Neuronal stem cell (in vitro differentiated cells): Measurements from ENCODE around the gene SYNDIG1.

ENCODE experiments used
- DNase-seq: peaks from one replicate; pipeline ENCODE4 v3.0.0-alpha.2; 2013; ENCODE audit warnings: low spot score
- H2AFZ ChIP-seq: one replicate; pipeline ENCODE4 v1.6.1; 2013; ENCODE audit warnings: mild to moderate bottlenecking, low read length, inconsistent platforms
- H2AK5ac ChIP-seq: 2 replicates; pipeline ENCODE4 v1.6.1; 2013; ENCODE audit warnings: low read depth, mild to moderate bottlenecking, inconsistent platforms, low read length, moderate library complexity, mixed read lengths
- H2BK120ac ChIP-seq: 2 replicates; pipeline ENCODE4 v1.6.1; 2013; ENCODE audit warnings: low read depth, mild to moderate bottlenecking, inconsistent platforms, low read length, moderate library complexity, mixed read lengths
- H2BK12ac ChIP-seq: one replicate; pipeline ENCODE4 v1.6.1; 2013; ENCODE audit warnings: low read length, inconsistent platforms
- H2BK15ac ChIP-seq: 2 replicates; pipeline ENCODE4 v1.6.1; 2013; ENCODE audit warnings: mild to moderate bottlenecking, low read length, inconsistent platforms, mixed read lengths
- H2BK5ac ChIP-seq: one replicate; pipeline ENCODE4 v1.6.1; 2013; ENCODE audit warnings: inconsistent platforms, mild to moderate bottlenecking, low read length, moderate library complexity
- H3K14ac ChIP-seq: one replicate; pipeline ENCODE4 v1.6.1; 2013; ENCODE audit warnings: low read length, inconsistent platforms
- H3K18ac ChIP-seq: 2 replicates; pipeline ENCODE4 v1.6.1; 2013; ENCODE audit warnings: low read length, inconsistent platforms
- H3K23ac ChIP-seq: 2 replicates; pipeline ENCODE4 v1.6.1; 2013; ENCODE audit warnings: low read depth, mild to moderate bottlenecking, mixed read lengths, low read length, inconsistent platforms; ENCODE audit not compliant: poor library complexity
- H3K27ac ChIP-seq: replicated peaks from 3 replicates; pipeline ENCODE4 v1.5.1; 2013; ENCODE audit warnings: low read length, inconsistent platforms
- H3K27me3 ChIP-seq, 3 experiments: 2 replicates each; pipeline ENCODE4 v1.6.1; 2013; ENCODE audit warnings: low read length in 3 of 3, mild to moderate bottlenecking in 2 of 3, inconsistent platforms in 1 of 3, low read depth in 1 of 3, mixed read lengths in 1 of 3, moderate library complexity in 1 of 3; ENCODE audit not compliant: control insufficient read depth in 3 of 3, insufficient read depth in 3 of 3
- H3K36me3 ChIP-seq, 2 donors: replicated peaks in 1 of 2; 2 replicates each; pipeline ENCODE4 v1.6.1; 2013; ENCODE audit warnings: low read length in 2 of 2; ENCODE audit not compliant: control insufficient read depth in 2 of 2, insufficient read depth in 2 of 2
- H3K4ac ChIP-seq: 2 replicates; pipeline ENCODE4 v1.6.1; 2013; ENCODE audit warnings: inconsistent platforms, mild to moderate bottlenecking, low read length, moderate library complexity
- H3K4me1 ChIP-seq, 2 donors: 1 replicate in 1 of 2; 2 replicates in 1 of 2; pipeline ENCODE4 v1.6.1; 2013; ENCODE audit warnings: low read length in 2 of 2, low read depth in 1 of 2; ENCODE audit not compliant: control insufficient read depth in 2 of 2, insufficient read depth in 1 of 2
- H3K4me2 ChIP-seq: one replicate; pipeline ENCODE4 v1.6.1; 2013; ENCODE audit warnings: mild to moderate bottlenecking, low read length, inconsistent platforms; ENCODE audit not compliant: insufficient read depth, poor library complexity, severe bottlenecking
- H3K4me3 ChIP-seq, 2 donors: 2 replicates each; pipeline ENCODE4 v1.5.1; 2013; ENCODE audit warnings: low read length in 2 of 2, mild to moderate bottlenecking in 2 of 2, inconsistent platforms in 1 of 2, moderate library complexity in 1 of 2
- H3K79me1 ChIP-seq: one replicate; pipeline ENCODE4 v1.6.1; 2013; ENCODE audit warnings: low read depth, mild to moderate bottlenecking, inconsistent platforms, low read length, moderate library complexity
- H3K9ac ChIP-seq: one replicate; pipeline ENCODE4 v1.6.1; 2013; ENCODE audit warnings: mild to moderate bottlenecking, low read depth, low read length, inconsistent platforms; ENCODE audit not compliant: poor library complexity
- H3K9me3 ChIP-seq, 2 donors: replicated peaks in 1 of 2; 2 replicates each; pipeline versions ENCODE3 to v1.6.1; 2013; ENCODE audit warnings: low read length in 2 of 2, mild to moderate bottlenecking in 2 of 2, inconsistent platforms in 1 of 2, low read depth in 1 of 2, mixed read lengths in 1 of 2, moderate library complexity in 1 of 2; ENCODE audit not compliant: control insufficient read depth in 2 of 2, insufficient read depth in 1 of 2
- H4K8ac ChIP-seq: one replicate; pipeline ENCODE4 v1.6.1; 2013; ENCODE audit warnings: low read depth, mild to moderate bottlenecking, inconsistent platforms, low read length, moderate library complexity
- H4K91ac ChIP-seq: one replicate; pipeline ENCODE4 v1.6.1; 2013; ENCODE audit warnings: low read length, low read depth, mild to moderate bottlenecking, inconsistent platforms; ENCODE audit not compliant: poor library complexity
- WGBS, 2 donors: extraction: QIAGEN DNeasy Blood & Tissue Kit; methylation state at CpG; one replicate each; pipeline ENCODE4 v1.1.7; 2013; ENCODE audit warnings: missing lambda C conversion rate in 2 of 2, mixed read lengths in 1 of 2; ENCODE audit not compliant: insufficient read length in 2 of 2, insufficient replicate concordance in 1 of 2; ENCODE audit errors: extremely low coverage in 2 of 2; 5-methylcytosine and 5-hydroxymethylcytosine counted together

SYNDIG1 gene

DNA sequence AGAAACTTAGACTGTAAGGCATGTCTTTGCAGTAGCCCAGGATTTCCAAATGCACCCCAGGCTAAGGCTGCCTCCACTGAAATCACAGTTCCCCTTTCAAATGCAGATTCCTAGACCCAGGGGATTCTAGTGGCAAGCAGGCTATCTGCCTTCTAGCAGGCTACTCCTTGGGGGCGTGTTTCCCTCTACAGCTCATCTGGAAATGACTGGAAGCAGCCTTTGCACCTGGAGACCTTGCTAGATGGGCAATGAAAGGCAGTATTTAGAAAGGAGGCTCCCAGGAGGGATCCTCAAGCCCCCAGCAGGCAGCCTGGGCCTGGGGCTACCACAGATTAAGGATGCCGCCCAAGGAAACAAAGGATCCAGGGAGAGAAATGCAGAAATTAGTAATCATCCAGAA, 26.0 kb upstream of the SYNDIG1 start:
- Histone ChIP-seq H3K27ac (no peak overlapping the region), H2BK5ac (no peak overlapping the region), H4K91ac (no peak overlapping the region), H3K4me1 (peaks cover 0 to 13% of the 10 kb centered on the region in 2 donors), H2AK5ac (no peak overlapping the region), H2BK15ac (no peak overlapping the region), H2BK12ac (no peak overlapping the region), H3K14ac (no peak overlapping the region), H3K4me3 (no peak overlapping the region), H3K9me3 (no peaks in the 10 kb centered on the region), H3K4me2 (no peak overlapping the region), H3K23ac (no peak overlapping the region), H3K9ac (no peak overlapping the region), H3K27me3 (no peaks in the 10 kb centered on the region), H2BK120ac (no peak overlapping the region), H4K8ac (no peak overlapping the region), H3K4ac (no peak overlapping the region), H3K36me3 (no peaks in the 10 kb centered on the region), H3K18ac (no peak overlapping the region), H2AFZ (no peak overlapping the region), H3K79me1 (no peaks in the 10 kb centered on the region)
- no peak for DNase-seq
- WGBS, 2 donors, result no CpG with 5 or more reads among the region's 2 CpGs

DNA sequence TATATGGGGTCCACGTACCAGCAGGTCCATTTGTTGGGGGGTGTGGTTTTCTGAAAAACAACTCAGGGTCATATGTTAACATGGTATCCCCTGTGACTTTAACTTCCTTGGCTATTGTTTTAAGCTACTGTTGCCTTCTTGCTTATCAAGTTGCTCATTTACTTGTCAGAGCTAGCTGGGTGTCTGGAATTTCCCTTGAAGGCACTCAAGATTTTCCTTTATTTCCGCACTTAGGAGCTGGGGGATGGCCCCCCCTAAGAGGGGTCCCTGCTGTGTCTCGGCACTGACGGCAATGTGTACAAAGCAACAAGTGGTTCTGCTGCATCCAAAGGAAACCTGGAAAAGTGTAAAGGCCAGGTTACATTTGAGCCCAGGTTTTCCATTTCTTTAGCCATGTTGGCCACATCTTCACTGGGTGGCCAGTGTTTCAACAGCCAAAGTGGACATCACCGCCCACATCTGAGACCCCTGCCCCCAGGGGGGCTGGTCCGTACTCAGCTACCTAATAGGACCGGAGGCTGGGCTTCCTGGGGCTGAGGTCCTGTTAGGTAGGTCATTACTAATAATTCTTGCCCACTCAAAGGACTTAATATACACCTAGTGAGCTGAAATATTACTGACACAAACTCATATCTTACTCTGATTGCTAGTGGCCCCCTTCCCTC, 24.8 kb upstream of the SYNDIG1 start:
- H2AFZ ChIP-seq, result no peak overlapping the region
- no peak overlapping the region for H3K27ac ChIP-seq
- no peak for DNase-seq
- no peaks in the 10 kb centered on the region for H3K36me3 ChIP-seq
- no peak overlapping the region for H3K9ac ChIP-seq
- no peak overlapping the region for H3K18ac ChIP-seq
- H3K14ac ChIP-seq, result no peak overlapping the region
- no peaks in the 10 kb centered on the region for H3K9me3 ChIP-seq
- H2BK120ac ChIP-seq, result no peak overlapping the region
- H3K27me3 ChIP-seq, result no peaks in the 10 kb centered on the region
- H2BK15ac ChIP-seq, result no peak overlapping the region
- no peak overlapping the region for H3K4me2 ChIP-seq
- WGBS, 2 donors, result no CpG with 5 or more reads among the region's 7 CpGs
- no peak overlapping the region for H4K8ac ChIP-seq
- no peak overlapping the region for H4K91ac ChIP-seq
- no peak overlapping the region for H2BK12ac ChIP-seq
- H3K79me1 ChIP-seq, result no peaks in the 10 kb centered on the region
- H2AK5ac ChIP-seq, result no peak overlapping the region
- H3K4ac ChIP-seq, result no peak overlapping the region
- no peak overlapping the region for H3K23ac ChIP-seq
- H3K4me1 ChIP-seq, result peaks cover 0 to 13% of the 10 kb centered on the region in 2 donors
- H2BK5ac ChIP-seq, result no peak overlapping the region
- H3K4me3 ChIP-seq, result no peak overlapping the region

DNA sequence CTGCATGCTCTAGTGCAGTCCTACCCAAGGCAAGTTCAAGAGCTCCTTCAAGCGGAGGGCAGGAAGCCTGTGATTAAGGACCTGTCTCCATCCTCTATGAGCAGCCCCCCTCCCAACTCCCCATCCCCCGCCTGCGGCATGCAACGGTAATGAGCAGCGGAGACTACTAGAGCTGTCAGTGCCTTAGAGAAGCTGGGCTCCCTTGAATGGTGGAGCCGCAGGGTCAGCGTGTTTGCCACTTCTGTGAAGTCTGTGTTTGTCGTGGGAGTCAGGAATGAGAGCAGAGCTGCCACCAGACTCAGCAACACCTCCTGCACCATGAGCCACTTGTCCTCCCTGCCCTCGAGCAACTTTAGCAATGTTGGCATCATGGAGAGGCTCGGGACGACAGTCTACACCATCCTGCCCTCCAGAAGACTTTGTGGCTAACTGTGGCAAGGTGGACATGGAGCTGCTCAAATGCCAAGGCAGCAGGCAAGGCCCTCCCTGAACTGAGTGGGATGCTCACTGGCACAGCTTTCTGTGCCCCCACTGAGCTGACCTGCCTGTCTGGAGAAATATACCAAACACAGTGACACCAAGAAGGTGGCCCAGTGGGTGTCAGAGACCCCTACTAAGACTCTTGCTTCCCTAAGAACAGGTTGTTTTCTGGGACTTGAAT, 23.8 kb upstream of the SYNDIG1 start:
- no CpG with 5 or more reads among the region's 11 CpGs for WGBS, 2 donors
- no peaks in the 10 kb centered on the region for H3K27me3 ChIP-seq
- H2BK15ac ChIP-seq, result no peak overlapping the region
- no peak overlapping the region for H2AFZ ChIP-seq
- H3K36me3 ChIP-seq, result no peaks in the 10 kb centered on the region
- H3K18ac ChIP-seq, result peak overlapping the region; percentile 61
- no peak overlapping the region for H3K23ac ChIP-seq
- H3K9me3 ChIP-seq, result no peaks in the 10 kb centered on the region
- H3K4me1 ChIP-seq, result peaks cover 0 to 13% of the 10 kb centered on the region in 2 donors
- H2BK120ac ChIP-seq, result no peak overlapping the region
- no peak overlapping the region for H4K91ac ChIP-seq
- H3K9ac ChIP-seq, result no peak overlapping the region
- DNase-seq, result no peak
- H3K4ac ChIP-seq, result no peak overlapping the region
- H3K79me1 ChIP-seq, result no peaks in the 10 kb centered on the region
- H3K27ac ChIP-seq, result no peak overlapping the region
- H3K4me3 ChIP-seq, result no peak overlapping the region
- H2BK12ac ChIP-seq, result peak overlapping the region; percentile 34
- no peak overlapping the region for H3K4me2 ChIP-seq
- no peak overlapping the region for H4K8ac ChIP-seq
- H3K14ac ChIP-seq, result peak overlapping the region; percentile 31
- no peak overlapping the region for H2BK5ac ChIP-seq
- peak overlapping the region; percentile 22 for H2AK5ac ChIP-seq

- H3K36me3 ChIP-seq, result no peaks in the 10 kb centered on the region
- peak overlapping the region; percentile 60 for H3K14ac ChIP-seq
- no peak overlapping the region for H4K91ac ChIP-seq
- H3K23ac ChIP-seq, result no peak overlapping the region
- H2AK5ac ChIP-seq, result no peak overlapping the region
- no peak overlapping the region for H3K18ac ChIP-seq
- WGBS, 2 donors, result no CpG with 5 or more reads among the region's 2 CpGs
- H3K9me3 ChIP-seq, result no peaks in the 10 kb centered on the region
- no peak overlapping the region for H3K4me2 ChIP-seq
- no peak overlapping the region for H2BK5ac ChIP-seq
- H3K27me3 ChIP-seq, result no peaks in the 10 kb centered on the region
- no peaks in the 10 kb centered on the region for H3K79me1 ChIP-seq
- H2BK15ac ChIP-seq, result no peak overlapping the region
- no peak overlapping the region for H4K8ac ChIP-seq
- no peak overlapping the region for H2AFZ ChIP-seq
- H3K4ac ChIP-seq, result no peak overlapping the region
- no peak overlapping the region for H2BK120ac ChIP-seq
- H3K9ac ChIP-seq, result no peak overlapping the region
- H2BK12ac ChIP-seq, result no peak overlapping the region
- no peak for DNase-seq
- H3K4me1 ChIP-seq, result peaks cover 0 to 19% of the 10 kb centered on the region in 2 donors
- H3K4me3 ChIP-seq, result no peak overlapping the region
- no peak overlapping the region for H3K27ac ChIP-seq
These were observed 22.6 kb upstream of the SYNDIG1 start for GRCh38 chr20:24446811-24447210.
